Esophagus muscularis mucosa (tissue), 4 donors: Measurements from ENCODE around the gene TMEM114.

ENCODE experiments used
- EP300 ChIP-seq: sonication (generic); formaldehyde crosslinking; IDR thresholded peaks from one replicate; pipeline ENCODE4 v1.6.1; 2017; ENCODE audit warnings: antibody characterized with exemption
- POLR2A ChIP-seq: fragments of 450-650 bp; IDR thresholded peaks from one replicate; pipeline ENCODE4 v1.6.1; 2017; ENCODE audit warnings: antibody characterized with exemption, moderate library complexity, mild to moderate bottlenecking, low read depth
- POLR2AphosphoS5 ChIP-seq, 2 donors: sonication (generic); formaldehyde crosslinking; IDR thresholded peaks; one replicate each; pipeline ENCODE4 v1.6.1; 2017; ENCODE audit warnings: antibody characterized with exemption in 2 of 2
- TF ChIP-seq, protein P1 (sequence below), 3 experiments: fragments of 200-600 bp in 2 of 3; fragments of 450-650 bp in 1 of 3; sonication (generic) in 2 of 3; IDR thresholded peaks; one replicate each; pipeline ENCODE4 v1.5.1; 2017 to 2019; ENCODE audit warnings: antibody characterized with exemption in 3 of 3, mild to moderate bottlenecking in 2 of 3, moderate library complexity in 1 of 3

DNA sequence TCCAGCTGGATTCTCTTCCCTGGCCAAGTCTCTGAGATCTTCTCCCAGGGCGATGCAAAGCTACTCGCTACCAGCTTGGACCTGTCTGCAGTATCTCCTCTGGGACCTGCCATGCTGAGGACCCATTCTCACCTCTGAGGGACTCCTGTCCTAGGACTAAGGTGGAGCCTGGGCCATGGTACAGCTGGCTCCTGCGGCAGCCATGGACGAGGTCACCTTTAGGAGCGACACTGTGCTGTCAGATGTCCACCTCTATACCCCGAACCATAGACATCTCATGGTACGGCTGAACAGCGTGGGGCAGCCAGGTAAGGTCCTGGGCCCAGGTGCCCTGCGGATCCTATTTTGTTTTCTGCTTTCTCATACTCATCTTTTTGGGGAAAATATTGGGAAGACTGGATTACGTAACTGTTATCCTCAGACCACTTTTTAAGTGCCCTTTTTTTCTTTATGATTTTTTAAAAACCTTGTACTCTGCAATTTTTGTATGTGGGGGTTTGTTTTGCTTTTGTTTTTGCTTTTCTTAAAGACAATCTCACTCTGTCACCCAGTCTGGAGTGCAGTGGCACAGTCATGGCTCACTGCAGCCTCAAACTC is 35.3 kb upstream of the TMEM114 start:
- TF ChIP-seq, protein P1, sequence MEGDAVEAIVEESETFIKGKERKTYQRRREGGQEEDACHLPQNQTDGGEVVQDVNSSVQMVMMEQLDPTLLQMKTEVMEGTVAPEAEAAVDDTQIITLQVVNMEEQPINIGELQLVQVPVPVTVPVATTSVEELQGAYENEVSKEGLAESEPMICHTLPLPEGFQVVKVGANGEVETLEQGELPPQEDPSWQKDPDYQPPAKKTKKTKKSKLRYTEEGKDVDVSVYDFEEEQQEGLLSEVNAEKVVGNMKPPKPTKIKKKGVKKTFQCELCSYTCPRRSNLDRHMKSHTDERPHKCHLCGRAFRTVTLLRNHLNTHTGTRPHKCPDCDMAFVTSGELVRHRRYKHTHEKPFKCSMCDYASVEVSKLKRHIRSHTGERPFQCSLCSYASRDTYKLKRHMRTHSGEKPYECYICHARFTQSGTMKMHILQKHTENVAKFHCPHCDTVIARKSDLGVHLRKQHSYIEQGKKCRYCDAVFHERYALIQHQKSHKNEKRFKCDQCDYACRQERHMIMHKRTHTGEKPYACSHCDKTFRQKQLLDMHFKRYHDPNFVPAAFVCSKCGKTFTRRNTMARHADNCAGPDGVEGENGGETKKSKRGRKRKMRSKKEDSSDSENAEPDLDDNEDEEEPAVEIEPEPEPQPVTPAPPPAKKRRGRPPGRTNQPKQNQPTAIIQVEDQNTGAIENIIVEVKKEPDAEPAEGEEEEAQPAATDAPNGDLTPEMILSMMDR (IDR thresholded peaks at IDR 0.05) = no peak
- TF ChIP-seq POLR2AphosphoS5 (IDR thresholded peaks at IDR 0.05) (no peak), POLR2A (no peak), EP300 (no peak)
